Ureter (tissue), 1 donor: ENCODE data around the gene DCAF12. TPM values are rescaled to one million over a fixed set of nuclear protein-coding genes. Genes with fewer than 3 reads are reported as not detected.
A peak's percentile ranks its signal among the peaks of the same experiment; 100 is the strongest.
"Not testable (repeated sequence)": the region's sequence is repeated elsewhere in the genome, so short reads cannot be mapped to it uniquely, and the experiment has no call there.

Source experiments
- DNase-seq: peaks from one replicate; pipeline ENCODE4 v3.0.0-alpha.2; 2020; ENCODE audit warnings: low spot score
- total RNA-seq: library from RNA; stranded (reverse); gene quantifications from one replicate; pipeline ENCODE4 v1.2.4, GENCODE V29; 2023
- donor health status: DM: yes; HTN: yes; CAD: no.

DCAF12 gene
- 31.6 TPM for total RNA-seq

- peak; percentile 94 for DNase-seq
Measured at GRCh38 chr9:34126207-34127034, at the start of gene DCAF12. DCAF12 (minus strand) TSS chr9:34126698; CDS start chr9:34126431, 267 bp downstream.

- DNase-seq, result no peak
Measured at GRCh38 chr9:34176089-34176488, 49.6 kb upstream of the DCAF12 start.

GRCh38 chr9:34171753-34172535 is 45.4 kb upstream of the DCAF12 start:
- DNase-seq, result no peak

GRCh38 chr9:34170237-34170991 is 43.9 kb upstream of the DCAF12 start:
- no peak for DNase-seq

- DNase-seq, result no peak
Measured at GRCh38 chr9:34169125-34169524, 42.6 kb upstream of the DCAF12 start.

- no peak for DNase-seq
Measured at GRCh38 chr9:34163434-34163833, 36.9 kb upstream of the DCAF12 start.

GRCh38 chr9:34158362-34158869 is 31.9 kb upstream of the DCAF12 start:
- no peak for DNase-seq

- no peak for DNase-seq
Measured at GRCh38 chr9:34157898-34158297, 31.4 kb upstream of the DCAF12 start.

GRCh38 chr9:34157318-34157717 is 30.8 kb upstream of the DCAF12 start:
- DNase-seq, result no peak

- DNase-seq, result no peak
Measured at GRCh38 chr9:34154057-34154456, 27.6 kb upstream of the DCAF12 start.

- no peak for DNase-seq
Measured at GRCh38 chr9:34151398-34151797, 24.9 kb upstream of the DCAF12 start.

GRCh38 chr9:34145165-34145564 is 18.7 kb upstream of the DCAF12 start:
- DNase-seq, result no peak

- DNase-seq, result no peak
Measured at GRCh38 chr9:34143116-34143515, 16.6 kb upstream of the DCAF12 start.

- DNase-seq, result no peak
Measured at GRCh38 chr9:34140853-34141252, 14.4 kb upstream of the DCAF12 start.

GRCh38 chr9:34139477-34140146 is 13.1 kb upstream of the DCAF12 start:
- peak; percentile 62 for DNase-seq

GRCh38 chr9:34138644-34139043 is 12.1 kb upstream of the DCAF12 start:
- DNase-seq, result not testable (repeated sequence)

- no peak for DNase-seq
Measured at GRCh38 chr9:34134521-34134920, 8.0 kb upstream of the DCAF12 start.

- DNase-seq, result no peak
Measured at GRCh38 chr9:34133436-34133949, 7.0 kb upstream of the DCAF12 start.

GRCh38 chr9:34131571-34131970 is 5.1 kb upstream of the DCAF12 start:
- DNase-seq, result no peak

GRCh38 chr9:34127035-34127948 is 794 bp upstream of the DCAF12 start:
- DNase-seq, result no peak
